IMR-90 (cell line): ENCODE results near the gene ZNF132. TPM values are rescaled to one million over a fixed set of nuclear protein-coding genes. Genes with fewer than 3 reads are reported as not detected.

ENCODE experiments used
- ATAC-seq: fragments of 200-7000 bp; cut with Tn5 transposase; 2 replicates; pipeline ENCODE4 v1.9.1; 2020; ENCODE audit warnings: low read depth, mild to moderate bottlenecking, moderate library complexity
- BruUV-seq: library from RNA; stranded (reverse); fragments of 400-500 nt; replicated peaks from 2 replicates; lab custom pipeline; 2021; lab: Mats Ljungman, UMichigan
- CTCF ChIA-PET: fragments of 300-600 bp; formaldehyde crosslinking; extraction: SDS; loops from one replicate; lab custom pipeline; 2021; ENCODE audit warnings: antibody characterized with exemption; lab: Yijun Ruan, JAX
- POLR2A ChIA-PET: fragments of 300-600 bp; sonication (Branson Sonifier 250); formaldehyde crosslinking; loops from one replicate; lab custom pipeline; 2022; ENCODE audit warnings: antibody characterized with exemption; ENCODE audit not compliant: unreplicated experiment; lab: Charles Lee
- DNase-seq: peaks from one replicate; pipeline ENCODE4 v3.0.0; 2013
- H2AFZ ChIP-seq: replicated peaks from 2 replicates; pipeline ENCODE3; 2013; ENCODE audit warnings: low read length, mild to moderate bottlenecking; ENCODE audit not compliant: poor library complexity
- H2AK5ac ChIP-seq: 2 replicates; pipeline ENCODE4 v1.6.1; 2013; ENCODE audit warnings: low read depth, low read length, inconsistent platforms
- H2AK9ac ChIP-seq: replicated peaks from 2 replicates; pipeline ENCODE3; 2013; ENCODE audit warnings: mild to moderate bottlenecking, low read depth, low read length, moderate library complexity; ENCODE audit not compliant: poor library complexity
- H2BK120ac ChIP-seq: 2 replicates; pipeline ENCODE4 v1.6.1; 2013; ENCODE audit warnings: low read depth, low read length, inconsistent platforms
- H2BK15ac ChIP-seq: 3 replicates; pipeline ENCODE4 v1.6.1; 2013; ENCODE audit warnings: low read depth, low read length, inconsistent platforms
- H2BK20ac ChIP-seq: 2 replicates; pipeline ENCODE4 v1.6.1; 2013; ENCODE audit warnings: low read depth, mild to moderate bottlenecking, inconsistent platforms, low read length, moderate library complexity
- H2BK5ac ChIP-seq: 2 replicates; pipeline ENCODE4 v1.6.1; 2013; ENCODE audit warnings: mild to moderate bottlenecking, low read depth, low read length, inconsistent platforms; ENCODE audit not compliant: poor library complexity, severe bottlenecking
- H3K14ac ChIP-seq: replicated peaks from 2 replicates; pipeline ENCODE4 v1.6.1; 2013; ENCODE audit warnings: low read depth, low read length, inconsistent platforms
- H3K18ac ChIP-seq: 2 replicates; pipeline ENCODE4 v1.6.1; 2013; ENCODE audit warnings: low read depth, low read length, control low read depth
- H3K23ac ChIP-seq: 2 replicates; pipeline ENCODE4 v1.6.1; 2013; ENCODE audit warnings: low read depth, low read length, inconsistent platforms
- H3K27ac ChIP-seq: 2 replicates; pipeline ENCODE4 v1.5.1; 2013; ENCODE audit warnings: mild to moderate bottlenecking, control low read depth, low read length; ENCODE audit not compliant: insufficient read depth
- H3K27me3 ChIP-seq: 2 replicates; pipeline ENCODE4 v1.6.1; 2013; ENCODE audit warnings: low read length; ENCODE audit not compliant: control insufficient read depth, insufficient read depth
- H3K36me3 ChIP-seq: 2 replicates; pipeline ENCODE4 v1.6.1; 2013; ENCODE audit warnings: low read length, mixed read lengths; ENCODE audit not compliant: control insufficient read depth, insufficient read depth
- H3K4ac ChIP-seq: 2 replicates; pipeline ENCODE4 v1.6.1; 2013; ENCODE audit warnings: low read depth, low read length, inconsistent platforms
- H3K4me1 ChIP-seq: 2 replicates; pipeline ENCODE4 v1.6.1; 2013; ENCODE audit warnings: low read length, mixed read lengths; ENCODE audit not compliant: control insufficient read depth, insufficient read depth
- H3K4me2 ChIP-seq: 2 replicates; pipeline ENCODE4 v1.6.1; 2013; ENCODE audit warnings: low read depth, mild to moderate bottlenecking, control low read depth, low read length, moderate library complexity
- H3K4me3 ChIP-seq: 2 replicates; pipeline ENCODE4 v1.5.1; 2013; ENCODE audit warnings: low read depth, mild to moderate bottlenecking, control low read depth, low read length, moderate library complexity; ENCODE audit not compliant: insufficient read depth
- H3K56ac ChIP-seq: 2 replicates; pipeline ENCODE4 v1.6.1; 2013; ENCODE audit warnings: low read length, inconsistent platforms; ENCODE audit not compliant: insufficient read depth; ENCODE audit errors: extremely low read depth
- H3K79me1 ChIP-seq, 2 experiments: 2 replicates each; pipeline ENCODE4 v1.6.1; 2013; ENCODE audit warnings: low read length in 2 of 2, inconsistent platforms in 1 of 2, low read depth in 1 of 2
- H3K9ac ChIP-seq: 2 replicates; pipeline ENCODE4 v1.6.1; 2013; ENCODE audit warnings: low read depth, low read length, control low read depth
- H3K9me1 ChIP-seq: 2 replicates; pipeline ENCODE4 v1.6.1; 2013; ENCODE audit warnings: low read length, inconsistent platforms; ENCODE audit not compliant: insufficient read depth
- H3K9me3 ChIP-seq: 2 replicates; pipeline ENCODE4 v1.6.1; 2013; ENCODE audit warnings: low read length; ENCODE audit not compliant: control insufficient read depth, insufficient read depth
- H4K20me1 ChIP-seq: 2 replicates; pipeline ENCODE4 v1.6.1; 2013; ENCODE audit warnings: low read length, inconsistent platforms; ENCODE audit not compliant: insufficient read depth
- H4K5ac ChIP-seq: 2 replicates; pipeline ENCODE4 v1.6.1; 2013; ENCODE audit warnings: mild to moderate bottlenecking, low read depth, low read length, control low read depth
- H4K8ac ChIP-seq, 2 experiments: 2 replicates each; pipeline ENCODE4 v1.6.1; 2013; ENCODE audit warnings: low read depth in 2 of 2, low read length in 2 of 2, control low read depth in 1 of 2, inconsistent platforms in 1 of 2
- H4K91ac ChIP-seq: 2 replicates; pipeline ENCODE4 v1.6.1; 2013; ENCODE audit warnings: low read depth, low read length, inconsistent platforms; ENCODE audit not compliant: insufficient read depth
- BHLHE40 ChIP-seq: fragments of 150-350 bp; IDR thresholded peaks from 2 replicates; pipeline ENCODE4 v1.6.1; 2016; ENCODE audit warnings: mild to moderate bottlenecking, low read depth, low read length
- CHD1 ChIP-seq: IDR thresholded peaks from 2 replicates; pipeline ENCODE4 v1.6.1; 2012; ENCODE audit warnings: low read depth, low read length, improper control_type of control experiment
- MAZ ChIP-seq: IDR thresholded peaks from 2 replicates; pipeline ENCODE4 v1.6.1; 2012; ENCODE audit warnings: low read depth, mild to moderate bottlenecking, low read length, improper control_type of control experiment, moderate library complexity, borderline replicate concordance
- MXI1 ChIP-seq: IDR thresholded peaks from 2 replicates; pipeline ENCODE4 v1.6.1; 2012; ENCODE audit warnings: low read depth, mild to moderate bottlenecking, low read length, moderate library complexity, borderline replicate concordance
- NFE2L2 ChIP-seq: fragments of 150-350 bp; IDR thresholded peaks from 2 replicates; pipeline ENCODE4 v1.6.1; 2016; ENCODE audit warnings: low read depth, mild to moderate bottlenecking, low read length
- RAD21 ChIP-seq: IDR thresholded peaks from 2 replicates; pipeline ENCODE4 v1.6.1; 2012; ENCODE audit warnings: low read length, improper control_type of control experiment
- RCOR1 ChIP-seq: IDR thresholded peaks from 2 replicates; pipeline ENCODE4 v1.6.1; 2012; ENCODE audit warnings: mild to moderate bottlenecking, low read length, improper control_type of control experiment; ENCODE audit not compliant: insufficient replicate concordance
- RFX5 ChIP-seq: IDR thresholded peaks from 2 replicates; pipeline ENCODE4 v1.8.0; 2012; ENCODE audit warnings: low read depth, mild to moderate bottlenecking, low read length, moderate library complexity
- WGBS, 2 experiments: methylation state at CpG; one replicate each; pipeline versions ENCODE4 v1.1.5 to v1.1.7; 2013; ENCODE audit warnings: missing lambda C conversion rate in 2 of 2; ENCODE audit not compliant: insufficient read length in 1 of 2; ENCODE audit errors: extremely low coverage in 2 of 2; 5-methylcytosine and 5-hydroxymethylcytosine counted together
- dilution Hi-C: fragments of 300-500 bp; cut with HindIII; formaldehyde crosslinking; loops from one replicate; pipeline ENCODE4 v1.14.3; 2018; ENCODE audit warnings: low sequenced_read_pairs; ENCODE audit not compliant: unreplicated experiment
- in situ Hi-C: fragments of 300-500 bp; cut with MboI; formaldehyde crosslinking; loops from 3 replicates; pipeline ENCODE4 v1.14.3; 2019; ENCODE audit warnings: low sequenced_read_pairs, inconsistent platforms, mixed read lengths
- intact Hi-C: fragments of 100-400 bp; cut with micrococcal nuclease; formaldehyde crosslinking; loops from 2 replicates; pipeline ENCODE4 v1.10.0; 2022
- polyA plus RNA-seq, 3 experiments: library from polyadenylated mRNA; depleted of rRNA; stranded (reverse); fragments of >200 nt; gene quantifications; 2 replicates each; pipeline ENCODE4 v1.2.3, GENCODE V29; 2012; ENCODE audit warnings: low replicate concordance in 1 of 3
- total RNA-seq: library from RNA; depleted of rRNA; stranded (reverse); fragments of >200 nt; gene quantifications from 2 replicates; pipeline ENCODE4 v1.2.3, GENCODE V29; 2012
- TF ChIP-seq, protein P1 (sequence below): fragments of 150-350 bp; IDR thresholded peaks from 2 replicates; pipeline ENCODE4 v1.6.1; 2017; ENCODE audit warnings: mild to moderate bottlenecking, antibody characterized with exemption, low read length, low read depth
- TF ChIP-seq, protein P2 (sequence below): fragments of 150-350 bp; IDR thresholded peaks from 2 replicates; pipeline ENCODE4 v1.6.1; 2016; ENCODE audit warnings: low read depth, mild to moderate bottlenecking, low read length, moderate library complexity, borderline replicate concordance
- TF ChIP-seq, protein P3 (sequence below): conservative IDR thresholded peaks from 2 replicates; pipeline ENCODE4 v1.5.1; 2012; ENCODE audit warnings: mild to moderate bottlenecking, low read depth, low read length, improper control_type of control experiment

ZNF132 gene
- total and polyA plus RNA-seq, 2 of the 4 experiments (the other 2 are of a cell fraction) = 2.4 to 13.6 TPM

DNA sequence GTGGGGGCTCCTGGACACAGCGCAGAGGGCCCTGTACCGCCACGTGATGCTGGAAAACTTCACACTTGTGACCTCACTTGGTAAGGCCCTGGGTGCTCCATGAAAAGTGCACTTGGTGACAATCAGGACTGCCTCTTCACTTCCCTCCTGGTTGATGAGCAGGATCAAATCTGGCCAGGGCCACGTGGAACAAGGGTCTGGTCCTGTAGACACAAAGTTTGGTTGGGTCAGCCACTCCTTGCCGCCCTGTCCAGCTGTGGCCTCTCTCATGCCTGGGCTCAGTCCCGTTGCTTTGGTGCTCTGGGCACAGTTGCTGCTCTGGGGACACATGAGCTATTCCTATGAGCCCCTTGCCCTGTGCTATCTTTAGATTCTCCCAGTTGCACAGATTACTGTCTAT is 13.8 kb upstream of the ZNF132 start:
- Histone ChIP-seq H3K27ac (no peak overlapping the region), H2BK15ac (no peak overlapping the region), H3K14ac (no peak overlapping the region), H3K4me2 (no peak overlapping the region), H3K9me1 (peaks cover 16% of the 10 kb centered on the region), H3K4me1 (no peaks in the 10 kb centered on the region), H2BK120ac (no peak overlapping the region), H3K18ac (no peak overlapping the region), H3K56ac (no peak overlapping the region), H3K9ac (no peak overlapping the region), H2AK5ac (no peak overlapping the region), H2BK20ac (no peak overlapping the region), H4K5ac (no peak overlapping the region), H2AK9ac (peak overlapping the region; percentile 15), H2AFZ (no peak overlapping the region), H3K79me1 (peaks cover 8 to 13% of the 10 kb centered on the region in 2 experiments; a peak in 2 of 4 replicates), H3K4me3 (no peak overlapping the region), H2BK5ac (no peak overlapping the region), H4K91ac (no peak overlapping the region), H3K36me3 (peaks cover 19% of the 10 kb centered on the region), H3K4ac (no peak overlapping the region), H4K8ac (no peak overlapping the region), H3K9me3 (no peaks in the 10 kb centered on the region; the same call in none of the 2 replicates), H4K20me1 (no peaks in the 10 kb centered on the region), H3K23ac (no peak overlapping the region), H3K27me3 (no peaks in the 10 kb centered on the region)
- in situ Hi-C loops (no loop called here), dilution Hi-C loops (no loop called here), intact Hi-C loops (no loop called here)
- no TSS peak for BruUV-seq
- 94% methylated on average over 3 of the region's 6 CpGs; no CpG with 5 or more reads in 1 of the 2 experiments for WGBS, 2 experiments
- ATAC-seq (no peak), DNase-seq (no peak)
- POLR2A ChIA-PET = no interaction called here
- CTCF ChIA-PET = no interaction called here
- TF ChIP-seq RAD21 (no peak), MAZ (no peak), BHLHE40 (no peak), RFX5 (no peak), CHD1 (no peak), NFE2L2 (no peak), RCOR1 (no peak), MXI1 (no peak)
- TF ChIP-seq, protein P1, sequence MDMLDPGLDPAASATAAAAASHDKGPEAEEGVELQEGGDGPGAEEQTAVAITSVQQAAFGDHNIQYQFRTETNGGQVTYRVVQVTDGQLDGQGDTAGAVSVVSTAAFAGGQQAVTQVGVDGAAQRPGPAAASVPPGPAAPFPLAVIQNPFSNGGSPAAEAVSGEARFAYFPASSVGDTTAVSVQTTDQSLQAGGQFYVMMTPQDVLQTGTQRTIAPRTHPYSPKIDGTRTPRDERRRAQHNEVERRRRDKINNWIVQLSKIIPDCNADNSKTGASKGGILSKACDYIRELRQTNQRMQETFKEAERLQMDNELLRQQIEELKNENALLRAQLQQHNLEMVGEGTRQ = no peak
- TF ChIP-seq, protein P2, sequence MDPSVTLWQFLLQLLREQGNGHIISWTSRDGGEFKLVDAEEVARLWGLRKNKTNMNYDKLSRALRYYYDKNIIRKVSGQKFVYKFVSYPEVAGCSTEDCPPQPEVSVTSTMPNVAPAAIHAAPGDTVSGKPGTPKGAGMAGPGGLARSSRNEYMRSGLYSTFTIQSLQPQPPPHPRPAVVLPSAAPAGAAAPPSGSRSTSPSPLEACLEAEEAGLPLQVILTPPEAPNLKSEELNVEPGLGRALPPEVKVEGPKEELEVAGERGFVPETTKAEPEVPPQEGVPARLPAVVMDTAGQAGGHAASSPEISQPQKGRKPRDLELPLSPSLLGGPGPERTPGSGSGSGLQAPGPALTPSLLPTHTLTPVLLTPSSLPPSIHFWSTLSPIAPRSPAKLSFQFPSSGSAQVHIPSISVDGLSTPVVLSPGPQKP = no peak
- TF ChIP-seq, protein P3, sequence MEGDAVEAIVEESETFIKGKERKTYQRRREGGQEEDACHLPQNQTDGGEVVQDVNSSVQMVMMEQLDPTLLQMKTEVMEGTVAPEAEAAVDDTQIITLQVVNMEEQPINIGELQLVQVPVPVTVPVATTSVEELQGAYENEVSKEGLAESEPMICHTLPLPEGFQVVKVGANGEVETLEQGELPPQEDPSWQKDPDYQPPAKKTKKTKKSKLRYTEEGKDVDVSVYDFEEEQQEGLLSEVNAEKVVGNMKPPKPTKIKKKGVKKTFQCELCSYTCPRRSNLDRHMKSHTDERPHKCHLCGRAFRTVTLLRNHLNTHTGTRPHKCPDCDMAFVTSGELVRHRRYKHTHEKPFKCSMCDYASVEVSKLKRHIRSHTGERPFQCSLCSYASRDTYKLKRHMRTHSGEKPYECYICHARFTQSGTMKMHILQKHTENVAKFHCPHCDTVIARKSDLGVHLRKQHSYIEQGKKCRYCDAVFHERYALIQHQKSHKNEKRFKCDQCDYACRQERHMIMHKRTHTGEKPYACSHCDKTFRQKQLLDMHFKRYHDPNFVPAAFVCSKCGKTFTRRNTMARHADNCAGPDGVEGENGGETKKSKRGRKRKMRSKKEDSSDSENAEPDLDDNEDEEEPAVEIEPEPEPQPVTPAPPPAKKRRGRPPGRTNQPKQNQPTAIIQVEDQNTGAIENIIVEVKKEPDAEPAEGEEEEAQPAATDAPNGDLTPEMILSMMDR = no peak
